Liver (tissue), 9 donors: ENCODE results near the gene SLC35D3. TPM values are rescaled to one million over a fixed set of nuclear protein-coding genes. Genes with fewer than 3 reads are reported as not detected.
"Not testable (repeated sequence)": the region's sequence is repeated elsewhere in the genome, so short reads cannot be mapped to it uniquely, and the experiment has no call there.

Experiments
- DNase-seq: peaks from one replicate; pipeline ENCODE4 v3.0.0-alpha.2; 2017; ENCODE audit warnings: low spot score
- H3K27ac ChIP-seq, 2 donors: one replicate each; pipeline ENCODE4 v1.7.0; 2013; ENCODE audit warnings: inconsistent platforms in 2 of 2, low read length in 2 of 2, control low read depth in 1 of 2, low read depth in 1 of 2, mild to moderate bottlenecking in 1 of 2
- H3K27me3 ChIP-seq, 4 donors: one replicate each; pipeline versions ENCODE4 v1.6.1 to v1.7.0; 2013; ENCODE audit warnings: low read length in 3 of 4, inconsistent platforms in 1 of 4, mild to moderate bottlenecking in 1 of 4, moderate library complexity in 1 of 4; ENCODE audit not compliant: control insufficient read depth in 4 of 4, insufficient read depth in 4 of 4
- H3K36me3 ChIP-seq, 4 donors: one replicate each; pipeline versions ENCODE4 v1.6.1 to v1.7.0; 2013; ENCODE audit warnings: low read length in 3 of 4, mild to moderate bottlenecking in 3 of 4, low read depth in 1 of 4, moderate library complexity in 1 of 4; ENCODE audit not compliant: control insufficient read depth in 4 of 4, insufficient read depth in 3 of 4
- H3K4me1 ChIP-seq, 4 donors: one replicate each; pipeline versions ENCODE4 v1.6.1 to v1.7.0; 2013; ENCODE audit warnings: low read length in 3 of 4, mild to moderate bottlenecking in 3 of 4, moderate library complexity in 1 of 4; ENCODE audit not compliant: control insufficient read depth in 4 of 4, insufficient read depth in 4 of 4
- H3K4me3 ChIP-seq, 3 donors: one replicate each; pipeline versions ENCODE4 v1.6.1 to v1.7.0; 2013; ENCODE audit warnings: low read length in 3 of 3, control low read depth in 1 of 3, low read depth in 1 of 3, mild to moderate bottlenecking in 1 of 3
- H3K9ac ChIP-seq, 2 donors: one replicate each; pipeline ENCODE4 v1.7.0; 2013; ENCODE audit warnings: low read length in 2 of 2, mild to moderate bottlenecking in 2 of 2, moderate library complexity in 2 of 2, control low read depth in 1 of 2, low read depth in 1 of 2
- H3K9me3 ChIP-seq, 4 donors: one replicate each; pipeline versions ENCODE4 v1.6.1 to v1.7.0; 2013; ENCODE audit warnings: low read length in 3 of 4; ENCODE audit not compliant: control insufficient read depth in 4 of 4
- FOXA1 ChIP-seq: IDR thresholded peaks from 2 replicates; pipeline ENCODE4 v1.6.1; 2016; ENCODE audit warnings: antibody characterized with exemption
- HNF4A ChIP-seq, 2 donors: conservative IDR thresholded peaks; 2 replicates each; pipeline ENCODE4 v1.6.1; 2016; ENCODE audit warnings: antibody characterized with exemption in 2 of 2, mild to moderate bottlenecking in 2 of 2
- NR2F2 ChIP-seq: IDR thresholded peaks from 2 replicates; pipeline ENCODE4 v1.6.1; 2016; ENCODE audit warnings: antibody characterized with exemption
- RAD21 ChIP-seq, 2 donors: IDR thresholded peaks; 2 replicates each; pipeline ENCODE4 v1.6.1; 2016; ENCODE audit warnings: antibody characterized with exemption in 2 of 2, mild to moderate bottlenecking in 2 of 2
- RXRA ChIP-seq, 2 donors: IDR thresholded peaks; 2 replicates each; pipeline ENCODE4 v1.6.1; 2017 to 2018; ENCODE audit warnings: antibody characterized with exemption in 2 of 2, mild to moderate bottlenecking in 1 of 2
- TAF1 ChIP-seq: conservative IDR thresholded peaks from 2 replicates; pipeline ENCODE4 v1.6.1; 2016; ENCODE audit warnings: antibody characterized with exemption, mild to moderate bottlenecking
- WGBS: extraction: QIAGEN DNeasy Blood & Tissue Kit; methylation state at CpG from one replicate; pipeline ENCODE4 v1.1.7; 2013; 5-methylcytosine and 5-hydroxymethylcytosine counted together
- polyA plus RNA-seq, 2 donors: library from polyadenylated mRNA; stranded (reverse) in 1 of 2; unstranded in 1 of 2; fragments of 200-250 nt in 1 of 2; fragments of >200 nt in 1 of 2; fragmentation: Nextera tagmentation in 1 of 2; extraction: Ambion mirVana in 1 of 2; gene quantifications; one replicate each; pipeline versions ENCODE4 v1.2.1 to v1.2.3, GENCODE V29; 2013 to 2015
- total RNA-seq, 2 donors: library from RNA; depleted of rRNA; stranded (reverse); fragments of >200 nt; gene quantifications; one replicate each; pipeline ENCODE4 v1.2.3, GENCODE V29; 2014
- TF ChIP-seq, protein P1 (sequence below): IDR thresholded peaks from 2 replicates; pipeline ENCODE4 v1.6.1; 2016; ENCODE audit warnings: antibody characterized with exemption, mild to moderate bottlenecking
- TF ChIP-seq, protein P2 (sequence below): fragments of 150-350 bp; IDR thresholded peaks from 2 replicates; pipeline ENCODE4 v1.5.1; 2017; ENCODE audit warnings: improper control_type of control experiment, low read depth, low read length; ENCODE audit not compliant: missing input control
- TF ChIP-seq, protein P3 (sequence below): IDR thresholded peaks from 2 replicates; pipeline ENCODE4 v1.6.1; 2016; ENCODE audit warnings: antibody characterized with exemption
- TF ChIP-seq, protein P4 (sequence below): IDR thresholded peaks from 2 replicates; pipeline ENCODE4 v1.6.1; 2016; ENCODE audit warnings: antibody characterized with exemption
- TF ChIP-seq, protein P5 (sequence below): IDR thresholded peaks from 2 replicates; pipeline ENCODE4 v1.6.1; 2016; ENCODE audit warnings: antibody characterized with exemption
- donor health status: healthy.
- donor health status: healthy.
- donor health status: healthy.
- donor health status: healthy.
- donor health status: healthy.

The SLC35D3 gene
- total and polyA plus RNA-seq, 4 donors, result 0.56 TPM; not detected in 3

DNA sequence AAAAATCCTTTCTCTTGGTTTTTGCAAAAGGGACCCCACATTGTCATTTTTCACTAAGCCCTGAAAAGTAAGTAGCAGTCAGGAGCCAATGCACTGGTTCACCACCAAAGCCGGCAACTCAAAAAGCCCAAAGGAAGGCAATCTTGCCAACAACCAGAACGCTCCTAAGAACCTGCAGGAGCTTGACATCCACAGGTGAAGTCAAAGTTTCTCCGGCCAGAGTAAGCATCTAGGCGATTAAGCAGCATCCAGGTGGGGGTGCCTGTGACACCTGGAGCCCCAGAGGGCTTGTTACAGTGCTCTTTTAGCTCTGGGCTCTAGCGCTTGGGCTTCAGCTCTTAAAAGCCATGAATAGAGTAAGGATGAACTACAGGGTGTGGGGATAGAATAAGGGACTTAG, 36.1 kb downstream of the SLC35D3 start:
- H3K27me3 ChIP-seq, result peaks cover 0 to 12% (median 0%) of the 10 kb centered on the region in 4 donors
- H3K36me3 ChIP-seq, result no peaks in the 10 kb centered on the region
- no peak overlapping the region for H3K27ac ChIP-seq
- peaks cover 0 to 2% (median 0%) of the 10 kb centered on the region in 4 donors for H3K4me1 ChIP-seq
- no peak overlapping the region for H3K9ac ChIP-seq
- DNase-seq, result no peak
- 90% methylated on average over 5 of the region's 5 CpGs for WGBS
- no peaks in the 10 kb centered on the region for H3K9me3 ChIP-seq
- TF ChIP-seq, protein P1, sequence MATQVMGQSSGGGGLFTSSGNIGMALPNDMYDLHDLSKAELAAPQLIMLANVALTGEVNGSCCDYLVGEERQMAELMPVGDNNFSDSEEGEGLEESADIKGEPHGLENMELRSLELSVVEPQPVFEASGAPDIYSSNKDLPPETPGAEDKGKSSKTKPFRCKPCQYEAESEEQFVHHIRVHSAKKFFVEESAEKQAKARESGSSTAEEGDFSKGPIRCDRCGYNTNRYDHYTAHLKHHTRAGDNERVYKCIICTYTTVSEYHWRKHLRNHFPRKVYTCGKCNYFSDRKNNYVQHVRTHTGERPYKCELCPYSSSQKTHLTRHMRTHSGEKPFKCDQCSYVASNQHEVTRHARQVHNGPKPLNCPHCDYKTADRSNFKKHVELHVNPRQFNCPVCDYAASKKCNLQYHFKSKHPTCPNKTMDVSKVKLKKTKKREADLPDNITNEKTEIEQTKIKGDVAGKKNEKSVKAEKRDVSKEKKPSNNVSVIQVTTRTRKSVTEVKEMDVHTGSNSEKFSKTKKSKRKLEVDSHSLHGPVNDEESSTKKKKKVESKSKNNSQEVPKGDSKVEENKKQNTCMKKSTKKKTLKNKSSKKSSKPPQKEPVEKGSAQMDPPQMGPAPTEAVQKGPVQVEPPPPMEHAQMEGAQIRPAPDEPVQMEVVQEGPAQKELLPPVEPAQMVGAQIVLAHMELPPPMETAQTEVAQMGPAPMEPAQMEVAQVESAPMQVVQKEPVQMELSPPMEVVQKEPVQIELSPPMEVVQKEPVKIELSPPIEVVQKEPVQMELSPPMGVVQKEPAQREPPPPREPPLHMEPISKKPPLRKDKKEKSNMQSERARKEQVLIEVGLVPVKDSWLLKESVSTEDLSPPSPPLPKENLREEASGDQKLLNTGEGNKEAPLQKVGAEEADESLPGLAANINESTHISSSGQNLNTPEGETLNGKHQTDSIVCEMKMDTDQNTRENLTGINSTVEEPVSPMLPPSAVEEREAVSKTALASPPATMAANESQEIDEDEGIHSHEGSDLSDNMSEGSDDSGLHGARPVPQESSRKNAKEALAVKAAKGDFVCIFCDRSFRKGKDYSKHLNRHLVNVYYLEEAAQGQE, result no peak
- TF ChIP-seq FOXA1 (no peak), NR2F2 (no peak), TAF1 (no peak), RAD21 (IDR thresholded peaks at IDR 0.05) (no peak), HNF4A (conservative IDR thresholded peaks at IDR 0.05) (no peak)
- TF ChIP-seq, protein P2, sequence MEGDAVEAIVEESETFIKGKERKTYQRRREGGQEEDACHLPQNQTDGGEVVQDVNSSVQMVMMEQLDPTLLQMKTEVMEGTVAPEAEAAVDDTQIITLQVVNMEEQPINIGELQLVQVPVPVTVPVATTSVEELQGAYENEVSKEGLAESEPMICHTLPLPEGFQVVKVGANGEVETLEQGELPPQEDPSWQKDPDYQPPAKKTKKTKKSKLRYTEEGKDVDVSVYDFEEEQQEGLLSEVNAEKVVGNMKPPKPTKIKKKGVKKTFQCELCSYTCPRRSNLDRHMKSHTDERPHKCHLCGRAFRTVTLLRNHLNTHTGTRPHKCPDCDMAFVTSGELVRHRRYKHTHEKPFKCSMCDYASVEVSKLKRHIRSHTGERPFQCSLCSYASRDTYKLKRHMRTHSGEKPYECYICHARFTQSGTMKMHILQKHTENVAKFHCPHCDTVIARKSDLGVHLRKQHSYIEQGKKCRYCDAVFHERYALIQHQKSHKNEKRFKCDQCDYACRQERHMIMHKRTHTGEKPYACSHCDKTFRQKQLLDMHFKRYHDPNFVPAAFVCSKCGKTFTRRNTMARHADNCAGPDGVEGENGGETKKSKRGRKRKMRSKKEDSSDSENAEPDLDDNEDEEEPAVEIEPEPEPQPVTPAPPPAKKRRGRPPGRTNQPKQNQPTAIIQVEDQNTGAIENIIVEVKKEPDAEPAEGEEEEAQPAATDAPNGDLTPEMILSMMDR, result no peak
- TF ChIP-seq, protein P3, sequence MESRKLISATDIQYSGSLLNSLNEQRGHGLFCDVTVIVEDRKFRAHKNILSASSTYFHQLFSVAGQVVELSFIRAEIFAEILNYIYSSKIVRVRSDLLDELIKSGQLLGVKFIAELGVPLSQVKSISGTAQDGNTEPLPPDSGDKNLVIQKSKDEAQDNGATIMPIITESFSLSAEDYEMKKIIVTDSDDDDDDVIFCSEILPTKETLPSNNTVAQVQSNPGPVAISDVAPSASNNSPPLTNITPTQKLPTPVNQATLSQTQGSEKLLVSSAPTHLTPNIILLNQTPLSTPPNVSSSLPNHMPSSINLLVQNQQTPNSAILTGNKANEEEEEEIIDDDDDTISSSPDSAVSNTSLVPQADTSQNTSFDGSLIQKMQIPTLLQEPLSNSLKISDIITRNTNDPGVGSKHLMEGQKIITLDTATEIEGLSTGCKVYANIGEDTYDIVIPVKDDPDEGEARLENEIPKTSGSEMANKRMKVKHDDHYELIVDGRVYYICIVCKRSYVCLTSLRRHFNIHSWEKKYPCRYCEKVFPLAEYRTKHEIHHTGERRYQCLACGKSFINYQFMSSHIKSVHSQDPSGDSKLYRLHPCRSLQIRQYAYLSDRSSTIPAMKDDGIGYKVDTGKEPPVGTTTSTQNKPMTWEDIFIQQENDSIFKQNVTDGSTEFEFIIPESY, result no peak
- TF ChIP-seq, protein P4, sequence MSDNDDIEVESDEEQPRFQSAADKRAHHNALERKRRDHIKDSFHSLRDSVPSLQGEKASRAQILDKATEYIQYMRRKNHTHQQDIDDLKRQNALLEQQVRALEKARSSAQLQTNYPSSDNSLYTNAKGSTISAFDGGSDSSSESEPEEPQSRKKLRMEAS, result no peak
- TF ChIP-seq, protein P5, sequence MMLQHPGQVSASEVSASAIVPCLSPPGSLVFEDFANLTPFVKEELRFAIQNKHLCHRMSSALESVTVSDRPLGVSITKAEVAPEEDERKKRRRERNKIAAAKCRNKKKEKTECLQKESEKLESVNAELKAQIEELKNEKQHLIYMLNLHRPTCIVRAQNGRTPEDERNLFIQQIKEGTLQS, result no peak
- no peak overlapping the region for H3K4me3 ChIP-seq

DNA sequence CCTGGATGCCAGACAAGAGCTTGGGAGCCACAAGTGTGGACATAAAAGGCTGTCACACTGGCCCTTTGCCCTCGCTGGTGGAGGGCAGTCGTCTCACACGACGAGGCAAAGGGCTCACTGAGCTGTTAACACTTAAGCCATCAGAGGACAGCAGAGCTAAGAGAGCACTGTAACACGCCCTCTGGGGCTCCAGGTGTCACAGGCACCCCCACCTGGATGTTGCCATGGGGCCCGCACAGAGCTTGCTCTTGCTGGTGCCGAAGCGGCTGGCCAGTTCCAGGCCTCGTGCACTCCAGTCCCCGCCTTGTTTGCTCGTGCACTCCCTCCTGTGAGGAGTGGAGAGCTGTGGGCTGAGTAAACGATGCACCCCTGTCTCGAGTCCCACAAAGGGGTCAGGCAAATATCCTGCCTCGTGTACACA, 37.4 kb downstream of the SLC35D3 start:
- Histone ChIP-seq H3K27me3 (peaks cover 0 to 12% (median 0%) of the 10 kb centered on the region in 4 donors), H3K4me3 (no peak overlapping the region), H3K9me3 (no peaks in the 10 kb centered on the region), H3K36me3 (no peaks in the 10 kb centered on the region), H3K27ac (no peak overlapping the region), H3K9ac (no peak overlapping the region), H3K4me1 (peaks cover 0 to 2% (median 0%) of the 10 kb centered on the region in 4 donors)
- TF ChIP-seq RXRA (IDR thresholded peaks at IDR 0.05) (no peak), HNF4A (conservative IDR thresholded peaks at IDR 0.05) (peak in 1 of 2 donors; percentile 16)
- TF ChIP-seq, protein P4, result no peak
- WGBS, result 30% methylated on average over 14 of the region's 14 CpGs
- no peak for DNase-seq

DNA sequence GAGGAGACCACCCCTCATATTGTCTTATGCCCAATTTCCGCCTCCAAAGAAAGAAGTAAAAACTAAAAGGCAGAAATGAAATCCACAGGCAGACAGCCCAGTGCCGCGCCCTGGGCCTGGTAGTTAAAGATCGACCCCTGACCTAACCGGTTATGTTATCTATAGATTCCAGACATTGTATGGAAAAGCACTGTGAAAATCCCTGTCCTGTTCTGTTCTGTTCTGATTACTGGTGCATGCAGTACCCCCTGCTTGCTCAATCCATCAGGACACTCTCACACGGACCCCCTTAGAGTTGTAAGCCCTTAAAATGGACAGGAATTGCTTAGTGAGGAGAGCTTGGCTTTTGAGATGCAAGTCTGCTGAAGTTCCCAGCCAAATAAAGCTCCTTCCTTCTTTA, 37.8 kb downstream of the SLC35D3 start:
- not testable (repeated sequence) for DNase-seq, H3K27ac ChIP-seq, H3K9me3 ChIP-seq, H3K4me3 ChIP-seq, H3K36me3 ChIP-seq, H3K4me1 ChIP-seq, H3K27me3 ChIP-seq, H3K9ac ChIP-seq
- 55% methylated on average over 6 of the region's 6 CpGs for WGBS
